ENCODE results near the gene AUP1.
A peak's percentile ranks its signal among the peaks of the same experiment; 100 is the strongest.

AUP1 gene

DNA sequence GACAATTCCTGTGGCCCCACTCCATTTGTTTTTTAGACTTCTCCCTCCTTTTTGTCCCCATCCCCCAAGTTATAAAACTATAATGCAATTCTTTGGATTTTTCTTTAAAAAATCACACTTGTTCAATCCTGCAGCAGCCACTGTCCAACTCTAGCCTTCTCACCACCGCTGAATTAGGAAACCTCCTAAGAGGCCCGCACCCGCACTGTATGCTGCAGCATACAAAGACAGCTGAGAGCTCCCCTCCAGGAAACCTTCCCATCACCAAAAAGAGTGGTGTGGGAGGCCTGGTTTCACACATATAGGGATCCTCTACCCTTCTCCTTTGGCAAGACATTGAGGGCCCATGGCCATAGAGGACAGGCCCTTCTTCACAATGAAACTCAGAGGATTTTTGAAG is 24.9 kb downstream of the AUP1 start:
- no peak overlapping the region for H3K4me3 ChIP-seq (ENCODE audit: low read length)
- no peaks in the 10 kb centered on the region for H3K79me1 ChIP-seq (ENCODE audit: low read length)
- no peak overlapping the region for H2AK5ac ChIP-seq (ENCODE audit: low read length)
- H3K27ac ChIP-seq (ENCODE audit: low read depth, low read length): no peak overlapping the region
- no peak overlapping the region for H3K56ac ChIP-seq (ENCODE audit: low read length)
- no peak overlapping the region for H3K9ac ChIP-seq (ENCODE audit: low read length)
- no peak overlapping the region for H2BK15ac ChIP-seq (replicated peaks; ENCODE audit: low read depth)
- WGBS (ENCODE audit: extremely low coverage, insufficient coverage, low lambda C conversion rate): no CpG with 5 or more reads among the region's 3 CpGs
- H2BK5ac ChIP-seq (ENCODE audit: low read length): no peak overlapping the region
- DNase-seq: no peak
- no peak overlapping the region for H3K23ac ChIP-seq (ENCODE audit: low read length)
- no peak overlapping the region for H2BK120ac ChIP-seq (ENCODE audit: low read depth, low read length)
- no peak overlapping the region for H3K4me2 ChIP-seq (ENCODE audit: low read length)
- H3K18ac ChIP-seq (ENCODE audit: low read length): no peak overlapping the region
- no peaks in the 10 kb centered on the region for H3K79me2 ChIP-seq (ENCODE audit: control insufficient read depth, insufficient read depth, low read length)
- no peaks in the 10 kb centered on the region for H3K36me3 ChIP-seq (ENCODE audit: control insufficient read depth, insufficient read depth, low read length)
- H3K4me1 ChIP-seq (ENCODE audit: control insufficient read depth, low read depth, low read length): peaks cover 6% of the 10 kb centered on the region
- H4K8ac ChIP-seq (ENCODE audit: low read depth, low read length): no peak overlapping the region
- H3K27me3 ChIP-seq (ENCODE audit: insufficient read depth, low read length, poor library complexity): peaks cover 51% of the 10 kb centered on the region
- H3K4ac ChIP-seq (ENCODE audit: low read depth, low read length): no peak overlapping the region
- no peak overlapping the region for H4K5ac ChIP-seq (ENCODE audit: low read length)

DNA sequence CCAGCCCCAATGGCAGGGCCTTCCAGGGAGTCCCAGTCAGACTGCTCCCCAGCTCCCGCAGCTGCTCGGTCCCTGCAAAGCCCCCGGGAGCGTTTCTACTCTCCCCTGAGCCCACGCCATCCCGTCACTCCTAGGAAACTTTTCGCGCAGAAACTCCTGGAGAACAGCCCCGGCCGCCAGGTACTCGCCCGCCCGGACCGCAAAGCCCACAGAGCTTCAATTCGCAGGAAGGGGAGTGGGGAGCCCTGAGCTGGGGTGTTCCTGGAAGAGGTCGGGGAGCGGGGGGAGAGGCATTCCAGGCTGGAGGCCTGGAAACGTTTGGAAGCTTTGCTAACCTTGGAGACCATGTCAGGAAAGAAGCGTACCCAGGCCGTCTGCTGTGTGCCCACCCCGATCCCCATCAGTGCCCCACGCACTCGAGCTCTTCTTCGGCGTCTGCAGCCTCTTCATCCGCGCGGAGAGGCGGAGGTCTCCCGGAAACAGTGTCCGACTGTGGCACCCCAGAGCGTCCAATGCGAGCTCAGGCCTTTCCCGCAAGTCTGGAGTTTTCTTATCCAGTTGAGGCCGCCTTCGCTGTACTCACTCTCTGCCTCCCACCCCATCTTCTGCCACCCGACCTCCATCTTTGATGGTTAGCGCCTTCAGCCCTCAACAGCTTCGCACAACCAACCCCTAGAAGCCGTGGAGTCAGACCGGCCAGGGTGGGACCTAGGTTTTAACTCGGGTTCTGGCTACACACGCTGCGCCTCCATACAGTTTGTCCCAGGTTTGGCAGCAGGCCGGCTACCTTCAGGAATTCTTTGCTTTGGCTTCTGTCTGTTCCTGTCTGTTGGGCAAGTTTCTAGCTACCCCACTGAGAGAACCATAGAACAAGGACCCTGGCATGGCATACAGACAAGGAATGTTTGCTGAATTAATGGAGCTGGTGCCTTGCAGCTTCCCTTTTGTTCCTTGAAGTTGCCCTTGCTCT is 25.7 kb downstream of the AUP1 start:
- H4K8ac ChIP-seq (ENCODE audit: low read depth, low read length): no peak overlapping the region
- H3K23ac ChIP-seq (ENCODE audit: low read length): no peak overlapping the region
- no peak overlapping the region for H3K4ac ChIP-seq (ENCODE audit: low read depth, low read length)
- no peak overlapping the region for H2BK120ac ChIP-seq (ENCODE audit: low read depth, low read length)
- H3K36me3 ChIP-seq (ENCODE audit: control insufficient read depth, insufficient read depth, low read length): no peaks in the 10 kb centered on the region
- H4K5ac ChIP-seq (ENCODE audit: low read length): no peak overlapping the region
- H3K56ac ChIP-seq (ENCODE audit: low read length): peak overlapping the region; percentile 81
- peaks cover 56% of the 10 kb centered on the region for H3K27me3 ChIP-seq (ENCODE audit: insufficient read depth, low read length, poor library complexity)
- DNase-seq: no peak
- no peak overlapping the region for H2BK5ac ChIP-seq (ENCODE audit: low read length)
- H3K4me2 ChIP-seq (ENCODE audit: low read length): peak overlapping the region; percentile 20
- H2BK15ac ChIP-seq (replicated peaks; ENCODE audit: low read depth): no peak overlapping the region
- no peaks in the 10 kb centered on the region for H3K79me2 ChIP-seq (ENCODE audit: control insufficient read depth, insufficient read depth, low read length)
- H2AK5ac ChIP-seq (ENCODE audit: low read length): no peak overlapping the region
- H3K4me1 ChIP-seq (ENCODE audit: control insufficient read depth, low read depth, low read length): peaks cover 6% of the 10 kb centered on the region
- WGBS (ENCODE audit: extremely low coverage, insufficient coverage, low lambda C conversion rate): no CpG with 5 or more reads among the region's 45 CpGs
- peak overlapping the region; percentile 22 for H3K18ac ChIP-seq (ENCODE audit: low read length)
- no peak overlapping the region for H3K27ac ChIP-seq (ENCODE audit: low read depth, low read length)
- no peaks in the 10 kb centered on the region for H3K79me1 ChIP-seq (ENCODE audit: low read length)
- H3K4me3 ChIP-seq (ENCODE audit: low read length): peak overlapping the region; percentile 14
- peak overlapping the region; percentile 46 for H3K9ac ChIP-seq (ENCODE audit: low read length)

DNA sequence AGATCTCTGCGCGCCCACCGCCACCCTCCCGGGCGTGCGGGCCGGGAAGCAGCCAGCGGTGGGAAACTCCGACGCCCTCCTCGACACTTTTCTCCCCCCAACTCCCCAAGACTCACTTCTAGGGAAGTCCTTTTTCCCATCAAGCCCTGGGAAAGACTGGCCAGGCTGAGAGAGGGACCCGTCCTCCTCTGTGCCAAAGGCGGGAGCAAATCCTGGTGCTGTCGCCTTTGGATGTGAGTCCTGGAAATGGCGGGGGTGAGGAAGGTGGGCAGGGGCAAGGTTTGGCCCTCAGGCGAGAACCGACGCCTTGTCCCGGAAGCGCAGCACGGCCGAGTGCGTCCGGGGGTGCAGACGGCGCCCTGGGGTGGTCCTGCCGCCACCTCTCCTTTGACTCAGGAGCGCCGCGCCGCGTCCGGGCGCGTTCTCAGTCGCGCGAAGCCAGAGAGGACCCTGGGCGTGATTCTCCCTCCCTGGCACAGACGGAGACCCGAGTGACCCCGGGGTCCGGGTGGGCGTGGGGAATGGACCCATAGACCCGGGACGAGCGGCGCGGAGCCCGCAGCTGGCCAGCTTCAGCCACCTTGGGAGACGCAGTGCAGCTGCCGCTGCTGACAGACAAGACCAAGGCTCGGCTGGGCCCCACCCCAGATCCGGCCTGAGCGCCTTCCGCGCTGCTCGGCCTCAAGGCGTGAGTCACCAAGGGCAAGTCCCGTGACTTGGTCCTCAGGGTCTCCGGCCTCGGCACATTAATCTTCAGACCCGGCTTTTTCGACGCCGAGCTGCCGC is 26.6 kb downstream of the AUP1 start:
- Histone ChIP-seq H4K8ac (ENCODE audit: low read depth, low read length) (no peak overlapping the region), H3K9ac (ENCODE audit: low read length) (peak overlapping the region; percentile 46), H3K27ac (ENCODE audit: low read depth, low read length) (no peak overlapping the region), H3K4ac (ENCODE audit: low read depth, low read length) (no peak overlapping the region), H2AK5ac (ENCODE audit: low read length) (no peak overlapping the region), H3K79me1 (ENCODE audit: low read length) (no peaks in the 10 kb centered on the region), H3K18ac (ENCODE audit: low read length) (peak overlapping the region; percentile 22), H3K27me3 (ENCODE audit: insufficient read depth, low read length, poor library complexity) (peaks cover 63% of the 10 kb centered on the region), H2BK15ac (replicated peaks; ENCODE audit: low read depth) (no peak overlapping the region), H2BK120ac (ENCODE audit: low read depth, low read length) (no peak overlapping the region), H3K4me3 (ENCODE audit: low read length) (peak overlapping the region; percentile 18), H3K36me3 (ENCODE audit: control insufficient read depth, insufficient read depth, low read length) (no peaks in the 10 kb centered on the region), H3K56ac (ENCODE audit: low read length) (peak overlapping the region; percentile 81), H2BK5ac (ENCODE audit: low read length) (no peak overlapping the region), H3K23ac (ENCODE audit: low read length) (no peak overlapping the region), H3K4me1 (ENCODE audit: control insufficient read depth, low read depth, low read length) (peaks cover 7% of the 10 kb centered on the region), H3K4me2 (ENCODE audit: low read length) (peak overlapping the region; percentile 20), H3K79me2 (ENCODE audit: control insufficient read depth, insufficient read depth, low read length) (no peaks in the 10 kb centered on the region), H4K5ac (ENCODE audit: low read length) (no peak overlapping the region)
- no CpG with 5 or more reads among the region's 67 CpGs for WGBS (ENCODE audit: extremely low coverage, insufficient coverage, low lambda C conversion rate)
- DNase-seq: peak; percentile 78

DNA sequence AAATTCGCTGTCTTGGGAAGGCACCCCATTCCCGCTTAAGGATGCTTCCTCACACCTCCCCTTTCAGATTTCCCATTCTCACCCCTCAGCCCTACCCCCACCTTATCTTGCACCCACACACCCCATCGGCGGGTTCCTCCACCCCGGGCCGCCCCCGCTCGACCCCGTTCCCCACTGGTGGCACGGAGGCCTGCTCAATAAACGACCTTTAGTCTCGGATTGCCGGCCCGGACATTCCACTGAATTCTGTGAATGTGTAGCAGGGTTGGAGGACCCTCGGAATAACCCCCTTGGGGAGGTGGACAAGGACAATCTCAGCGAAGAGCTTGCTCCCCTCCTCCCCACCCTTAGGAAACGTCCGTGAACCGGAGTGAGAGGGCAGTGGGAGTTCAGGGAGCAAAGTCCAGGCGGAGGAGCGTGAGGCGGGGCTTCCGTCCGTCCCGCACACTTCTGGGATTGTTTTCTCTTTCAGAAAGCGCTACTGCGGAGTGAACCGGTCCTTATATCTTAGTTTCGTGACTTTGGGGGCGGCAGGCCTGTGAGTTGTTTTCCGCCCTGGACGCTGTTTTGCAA is 27.3 kb downstream of the AUP1 start:
- Histone ChIP-seq H3K18ac (ENCODE audit: low read length) (no peak overlapping the region), H4K5ac (ENCODE audit: low read length) (no peak overlapping the region), H3K4me1 (ENCODE audit: control insufficient read depth, low read depth, low read length) (peaks cover 7% of the 10 kb centered on the region), H3K9ac (ENCODE audit: low read length) (peak overlapping the region; percentile 46), H2AK5ac (ENCODE audit: low read length) (no peak overlapping the region), H2BK15ac (replicated peaks; ENCODE audit: low read depth) (no peak overlapping the region), H4K8ac (ENCODE audit: low read depth, low read length) (no peak overlapping the region), H2BK5ac (ENCODE audit: low read length) (no peak overlapping the region), H3K79me1 (ENCODE audit: low read length) (no peaks in the 10 kb centered on the region), H3K79me2 (ENCODE audit: control insufficient read depth, insufficient read depth, low read length) (no peaks in the 10 kb centered on the region), H2BK120ac (ENCODE audit: low read depth, low read length) (no peak overlapping the region), H3K4me3 (ENCODE audit: low read length) (peak overlapping the region; percentile 18), H3K36me3 (ENCODE audit: control insufficient read depth, insufficient read depth, low read length) (no peaks in the 10 kb centered on the region), H3K27me3 (ENCODE audit: insufficient read depth, low read length, poor library complexity) (peaks cover 70% of the 10 kb centered on the region), H3K4me2 (ENCODE audit: low read length) (peak overlapping the region; percentile 20), H3K23ac (ENCODE audit: low read length) (peak overlapping the region; percentile 48), H3K56ac (ENCODE audit: low read length) (peak overlapping the region; percentile 81), H3K27ac (ENCODE audit: low read depth, low read length) (no peak overlapping the region), H3K4ac (ENCODE audit: low read depth, low read length) (no peak overlapping the region)
- no peak for DNase-seq
- no CpG with 5 or more reads among the region's 32 CpGs for WGBS (ENCODE audit: extremely low coverage, insufficient coverage, low lambda C conversion rate)

DNA sequence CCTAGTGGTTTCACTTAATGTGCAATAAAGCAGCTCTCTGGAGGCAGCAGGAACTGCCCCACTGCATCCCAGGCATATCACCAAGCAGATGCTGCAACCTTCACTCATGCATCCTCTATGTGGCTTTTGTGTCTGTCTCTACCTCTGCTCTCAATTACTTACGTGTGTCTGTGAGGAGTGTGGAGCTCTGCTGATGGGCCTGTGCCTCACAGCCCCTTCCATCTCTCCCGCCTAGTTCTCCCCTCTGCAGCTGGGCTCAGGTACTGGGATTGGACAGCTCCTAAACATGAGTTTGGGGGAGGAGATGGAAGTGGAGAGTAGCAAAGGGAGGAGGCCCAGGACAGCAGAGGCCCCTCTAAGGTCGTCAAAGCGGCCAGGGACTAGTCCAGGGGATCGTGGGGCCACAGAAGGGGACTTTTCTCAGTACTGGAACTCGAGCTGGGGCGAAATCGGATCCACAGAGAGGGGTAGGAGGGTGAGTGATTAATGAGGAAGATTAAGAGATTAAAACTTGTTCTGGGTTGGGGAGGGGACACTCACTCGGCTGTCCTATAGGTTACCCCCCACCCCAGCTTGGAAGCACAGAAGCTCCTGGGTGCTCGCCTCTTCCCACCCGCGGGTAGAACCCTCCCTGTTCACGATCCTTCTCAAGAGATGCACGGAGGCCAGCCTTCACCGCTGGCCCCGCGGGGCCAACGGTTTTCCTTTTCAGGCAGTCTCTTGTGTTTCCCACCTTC is 28.0 kb downstream of the AUP1 start:
- H3K27ac ChIP-seq (ENCODE audit: low read depth, low read length): no peak overlapping the region
- peaks cover 3% of the 10 kb centered on the region for H3K4me1 ChIP-seq (ENCODE audit: control insufficient read depth, low read depth, low read length)
- H3K4me2 ChIP-seq (ENCODE audit: low read length): no peak overlapping the region
- whole genome bisulfite sequencing (ENCODE audit: extremely low coverage, insufficient coverage, low lambda C conversion rate): no CpG with 5 or more reads among the region's 18 CpGs
- H3K4me3 ChIP-seq (ENCODE audit: low read length): no peak overlapping the region
- no peak overlapping the region for H3K23ac ChIP-seq (ENCODE audit: low read length)
- H4K5ac ChIP-seq (ENCODE audit: low read length): no peak overlapping the region
- H3K9ac ChIP-seq (ENCODE audit: low read length): no peak overlapping the region
- no peak overlapping the region for H2BK15ac ChIP-seq (replicated peaks; ENCODE audit: low read depth)
- H3K79me2 ChIP-seq (ENCODE audit: control insufficient read depth, insufficient read depth, low read length): no peaks in the 10 kb centered on the region
- H2BK120ac ChIP-seq (ENCODE audit: low read depth, low read length): no peak overlapping the region
- peaks cover 77% of the 10 kb centered on the region for H3K27me3 ChIP-seq (ENCODE audit: insufficient read depth, low read length, poor library complexity)
- peak; percentile 57 for DNase-seq
- no peak overlapping the region for H2BK5ac ChIP-seq (ENCODE audit: low read length)
- no peak overlapping the region for H4K8ac ChIP-seq (ENCODE audit: low read depth, low read length)
- H2AK5ac ChIP-seq (ENCODE audit: low read length): no peak overlapping the region
- H3K56ac ChIP-seq (ENCODE audit: low read length): no peak overlapping the region
- H3K36me3 ChIP-seq (ENCODE audit: control insufficient read depth, insufficient read depth, low read length): no peaks in the 10 kb centered on the region
- no peak overlapping the region for H3K4ac ChIP-seq (ENCODE audit: low read depth, low read length)
- H3K18ac ChIP-seq (ENCODE audit: low read length): no peak overlapping the region
- H3K79me1 ChIP-seq (ENCODE audit: low read length): no peaks in the 10 kb centered on the region

All from mesendoderm (in vitro differentiated cells).